GM10248 (cell line): ENCODE measurements around the gene BBX.

ENCODE experiments used
- CTCF ChIA-PET: fragments of 300-600 bp; sonication (Branson Sonifier 250); formaldehyde crosslinking; extraction: SDS; loops from one replicate; lab custom pipeline; 2021; ENCODE audit warnings: antibody characterized with exemption; lab: Yijun Ruan, JAX
- POLR2A ChIA-PET: fragments of 350-650 bp; sonication (Branson Sonifier 250); formaldehyde crosslinking; extraction: SDS; loops from one replicate; lab custom pipeline; 2020; ENCODE audit warnings: antibody characterized with exemption; lab: Yijun Ruan, JAX
- DNase-seq: peaks from one replicate; pipeline ENCODE4 v3.0.0; 2012; ENCODE audit errors: extremely low spot score
- CTCF ChIP-seq: IDR thresholded peaks from 2 replicates; pipeline ENCODE4 v1.5.1; 2012; ENCODE audit warnings: mild to moderate bottlenecking, low read depth; ENCODE audit errors: extremely low read depth, missing control alignments, control extremely low read depth

Gene BBX

GRCh38 chr3:107641572-107642307 lies 119.0 kb downstream of the BBX start:
- DNase-seq = no peak
- CTCF ChIA-PET = interaction anchor here (1.5 to 6.3 kb wide), 5 partner anchors 9 to 29 kb away, joined by 4 to 31 read pairs (median 12); no protein-coding TSS in a partner anchor
- TF ChIP-seq CTCF = no peak
- POLR2A ChIA-PET = no interaction called here

- ChIA-PET CTCF (interaction anchor here (0.8 to 6.3 kb wide), 10 partner anchors 10 to 109 kb away, joined by 3 to 31 read pairs (median 5); no protein-coding TSS in a partner anchor), POLR2A (no interaction called here)
- no peak for TF ChIP-seq CTCF
- no peak for DNase-seq
Measured at GRCh38 chr3:107643038-107643883, 120.5 kb downstream of the BBX start.

GRCh38 chr3:107644631-107645030 lies 121.9 kb downstream of the BBX start:
- no peak for TF ChIP-seq CTCF
- CTCF ChIA-PET = interaction anchor here (1.3 to 6.3 kb wide), 2 partner anchors 16 to 96 kb away, joined by 3 to 31 read pairs; no protein-coding TSS in a partner anchor
- POLR2A ChIA-PET = no interaction called here
- DNase-seq = no peak

- ChIA-PET CTCF (no interaction called here), POLR2A (no interaction called here)
Measured at GRCh38 chr3:107650788-107651187, 128.0 kb downstream of the BBX start.

GRCh38 chr3:107651782-107652181 lies 129.0 kb downstream of the BBX start:
- DNase-seq = no peak
- POLR2A ChIA-PET = no interaction called here
- CTCF ChIA-PET = no interaction called here
- TF ChIP-seq CTCF = no peak

More at GRCh38 chr3:107650788-107651187, 128.0 kb downstream of the BBX start:
- DNase-seq = no peak
- no peak for TF ChIP-seq CTCF

GRCh38 chr3:107654218-107654617 lies 131.5 kb downstream of the BBX start:
- CTCF ChIA-PET = interaction anchor here (1.0 to 1.6 kb wide), 2 partner anchors 8 to 21 kb away, joined by 3 read pairs; no protein-coding TSS in a partner anchor

More at GRCh38 chr3:107654218-107654617, 131.5 kb downstream of the BBX start:
- TF ChIP-seq CTCF = no peak
- POLR2A ChIA-PET = no interaction called here
- no peak for DNase-seq
